GM12873 (cell line): ENCODE measurements around the gene ACRV1.

ENCODE experiments used
- TF ChIP-seq, protein P1 (sequence below): IDR thresholded peaks from 2 replicates; pipeline ENCODE4 v1.5.1; 2012; ENCODE audit warnings: low read depth, mild to moderate bottlenecking, moderate library complexity, low read length, control low read depth; ENCODE audit not compliant: insufficient read depth; ENCODE audit errors: missing control alignments

ACRV1 gene

DNA sequence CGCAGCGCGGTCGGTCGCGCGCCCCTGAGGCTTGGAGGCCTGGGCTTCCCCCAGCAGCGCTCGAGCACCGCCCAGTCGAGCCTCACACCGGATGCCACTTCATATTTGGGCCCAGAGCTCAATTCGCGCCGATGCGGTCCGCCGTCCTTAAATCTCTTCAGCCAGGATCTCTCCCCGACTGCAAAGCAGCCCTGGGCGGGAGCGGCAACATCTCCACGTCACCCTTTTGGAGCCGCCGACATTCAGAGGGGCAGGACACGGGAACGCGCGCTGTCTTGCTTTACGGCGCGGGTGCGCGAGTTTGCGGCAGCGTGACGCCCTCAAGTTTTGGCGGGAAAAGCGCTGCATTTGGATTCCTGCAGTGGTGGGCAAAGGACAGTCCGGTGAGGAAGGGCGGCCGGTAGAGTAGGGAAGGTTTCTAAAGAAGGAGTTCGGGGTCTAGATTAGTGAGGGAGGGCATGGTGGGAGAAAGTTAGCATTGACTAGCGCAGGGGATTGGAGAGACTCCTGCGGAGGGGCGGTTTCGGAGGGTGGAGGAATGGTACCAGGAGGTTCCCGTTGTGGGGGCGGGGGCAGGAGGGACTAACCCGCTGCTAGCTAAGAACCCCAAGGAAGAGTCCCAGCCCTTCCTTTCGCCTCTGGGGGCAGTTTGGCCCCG is 54.9 kb downstream of the ACRV1 start:
- TF ChIP-seq, protein P1, sequence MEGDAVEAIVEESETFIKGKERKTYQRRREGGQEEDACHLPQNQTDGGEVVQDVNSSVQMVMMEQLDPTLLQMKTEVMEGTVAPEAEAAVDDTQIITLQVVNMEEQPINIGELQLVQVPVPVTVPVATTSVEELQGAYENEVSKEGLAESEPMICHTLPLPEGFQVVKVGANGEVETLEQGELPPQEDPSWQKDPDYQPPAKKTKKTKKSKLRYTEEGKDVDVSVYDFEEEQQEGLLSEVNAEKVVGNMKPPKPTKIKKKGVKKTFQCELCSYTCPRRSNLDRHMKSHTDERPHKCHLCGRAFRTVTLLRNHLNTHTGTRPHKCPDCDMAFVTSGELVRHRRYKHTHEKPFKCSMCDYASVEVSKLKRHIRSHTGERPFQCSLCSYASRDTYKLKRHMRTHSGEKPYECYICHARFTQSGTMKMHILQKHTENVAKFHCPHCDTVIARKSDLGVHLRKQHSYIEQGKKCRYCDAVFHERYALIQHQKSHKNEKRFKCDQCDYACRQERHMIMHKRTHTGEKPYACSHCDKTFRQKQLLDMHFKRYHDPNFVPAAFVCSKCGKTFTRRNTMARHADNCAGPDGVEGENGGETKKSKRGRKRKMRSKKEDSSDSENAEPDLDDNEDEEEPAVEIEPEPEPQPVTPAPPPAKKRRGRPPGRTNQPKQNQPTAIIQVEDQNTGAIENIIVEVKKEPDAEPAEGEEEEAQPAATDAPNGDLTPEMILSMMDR, result no peak

GRCh38 chr11:125625225-125625629 is 55.4 kb downstream of the ACRV1 start:
- TF ChIP-seq, protein P1, result no peak

DNA sequence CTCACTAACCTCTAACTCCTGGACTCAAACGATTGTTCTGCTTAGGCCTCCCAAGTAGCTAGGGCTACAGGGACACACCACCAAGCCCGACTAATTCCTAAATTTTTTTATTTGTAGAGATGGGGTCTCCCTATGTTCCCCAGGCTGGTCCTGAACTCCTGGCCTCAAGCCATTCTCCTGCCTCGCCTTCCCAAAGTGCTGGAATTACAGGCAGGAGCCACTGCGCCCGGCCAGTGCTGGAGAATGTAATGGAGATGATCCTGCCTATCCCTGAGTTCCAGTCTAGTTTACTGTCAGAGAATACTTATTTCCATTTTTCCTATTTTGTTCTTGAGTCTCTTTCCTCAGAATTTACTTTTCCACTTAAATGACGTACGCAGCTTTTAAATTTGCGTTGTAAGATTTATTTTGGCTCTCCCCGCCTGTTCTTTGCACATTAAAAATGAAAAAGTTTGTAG is 55.9 kb downstream of the ACRV1 start, which contains the start of gene CHEK1:
Gene CHEK1, plus strand, starts transcription at position 408 of the 458 bp plus-strand sequence. CDS start 1,606 bp downstream, outside the sequence.
- TF ChIP-seq, protein P1, result no peak

GRCh38 chr11:125623064-125623463 is 57.6 kb downstream of the ACRV1 start:
- TF ChIP-seq, protein P1, result no peak

- TF ChIP-seq, protein P1, result no peak
These were observed 58.7 kb downstream of the ACRV1 start for GRCh38 chr11:125621995-125622394.
